OCI-LY7 (cell line): ENCODE data around the gene ATP6V0E2.

Source experiments
- CTCF ChIP-seq: fragments of 200-600 bp; sonication (generic); conservative IDR thresholded peaks from 2 replicates; pipeline ENCODE4 v1.5.1; 2014; ENCODE audit warnings: mild to moderate bottlenecking, antibody characterized with exemption, low read length, moderate library complexity, mixed read lengths
- EZH2phosphoT487 ChIP-seq: fragments of 200-600 bp; sonication (generic); IDR thresholded peaks from 2 replicates; pipeline ENCODE4 v1.6.1; 2018; ENCODE audit warnings: low read depth, borderline replicate concordance, mild to moderate bottlenecking, mixed run types, antibody characterized with exemption, low read length, moderate library complexity, mixed read lengths

GRCh38 chr7:149878523-149878921 lies 4.8 kb downstream of the ATP6V0E2 start:
- no peak for TF ChIP-seq CTCF
- no peak for TF ChIP-seq EZH2phosphoT487
